Smooth muscle cell (in vitro differentiated cells): ENCODE results near the gene ATP5PB. TPM values are rescaled to one million over a fixed set of nuclear protein-coding genes. Genes with fewer than 3 reads are reported as not detected.

ENCODE experiments used
- DNase-seq: peaks from one replicate; lab custom pipeline; 2025; ENCODE audit not compliant: unreplicated experiment; lab: John Stamatoyannopoulos, UW
- H2AFZ ChIP-seq: fragments of 200-600 bp; sonication (generic); 2 replicates; pipeline ENCODE4 v1.6.0; 2016; ENCODE audit warnings: antibody characterized with exemption, low read depth, mild to moderate bottlenecking
- H3F3A ChIP-seq: fragments of 200-600 bp; sonication (generic); 2 replicates; pipeline ENCODE4 v1.6.0; 2017; ENCODE audit warnings: antibody characterized with exemption, low read depth
- H3K27ac ChIP-seq: fragments of 200-600 bp; sonication (generic); 2 replicates; pipeline ENCODE4 v1.5.1; 2016; ENCODE audit warnings: low read depth, mild to moderate bottlenecking
- H3K27me3 ChIP-seq: fragments of 200-600 bp; sonication (generic); 2 replicates; pipeline ENCODE4 v1.6.1; 2016; ENCODE audit warnings: low read depth, mild to moderate bottlenecking
- H3K36me3 ChIP-seq: fragments of 200-600 bp; sonication (generic); 2 replicates; pipeline ENCODE4 v1.5.1; 2016; ENCODE audit warnings: low read depth
- H3K4me1 ChIP-seq: fragments of 200-600 bp; sonication (generic); 2 replicates; pipeline ENCODE4 v1.5.1; 2016; ENCODE audit warnings: low read depth
- H3K4me2 ChIP-seq: fragments of 200-600 bp; sonication (generic); 2 replicates; pipeline ENCODE4 v1.6.0; 2016; ENCODE audit warnings: mild to moderate bottlenecking
- H3K4me3 ChIP-seq: fragments of 200-600 bp; sonication (generic); 2 replicates; pipeline ENCODE4 v1.5.1; 2016; ENCODE audit warnings: mild to moderate bottlenecking
- H3K79me2 ChIP-seq: fragments of 200-600 bp; sonication (generic); 2 replicates; pipeline ENCODE4 v1.6.0; 2016; ENCODE audit warnings: low read depth, mild to moderate bottlenecking
- H3K9ac ChIP-seq: fragments of 200-600 bp; sonication (generic); 2 replicates; pipeline ENCODE4 v1.6.0; 2016; ENCODE audit warnings: low read depth
- H3K9me3 ChIP-seq: fragments of 200-600 bp; sonication (generic); replicated peaks from 2 replicates; pipeline ENCODE4 v1.5.1; 2016; ENCODE audit warnings: low read depth
- H4K20me1 ChIP-seq: fragments of 200-600 bp; sonication (generic); 2 replicates; pipeline ENCODE4 v1.6.0; 2016; ENCODE audit warnings: low read depth
- CTCF ChIP-seq: fragments of 200-600 bp; sonication (generic); IDR thresholded peaks from 2 replicates; pipeline ENCODE4 v1.5.1; 2017; ENCODE audit warnings: borderline replicate concordance, mild to moderate bottlenecking, antibody characterized with exemption; ENCODE audit not compliant: insufficient read depth, poor library complexity, severe bottlenecking
- WGBS: methylation state at CpG from one replicate; pipeline ENCODE4 v1.1.7; 2016; ENCODE audit warnings: low lambda C conversion rate; 5-methylcytosine and 5-hydroxymethylcytosine counted together
- polyA plus RNA-seq: library from polyadenylated mRNA; unstranded; fragments of >200 nt; fragmentation: Nextera tagmentation; extraction: Ambion mirVana; gene quantifications from 2 replicates; pipeline ENCODE4 v1.2.1, GENCODE V29; 2016
- total RNA-seq: library from RNA; depleted of rRNA; stranded (reverse); fragments of >200 nt; gene quantifications from 2 replicates; pipeline ENCODE4 v1.2.3, GENCODE V29; 2014

ATP5PB gene
- total RNA-seq (289 and 350 TPM in 2 replicates), polyA plus RNA-seq (272 and 296 TPM in 2 replicates)

DNA sequence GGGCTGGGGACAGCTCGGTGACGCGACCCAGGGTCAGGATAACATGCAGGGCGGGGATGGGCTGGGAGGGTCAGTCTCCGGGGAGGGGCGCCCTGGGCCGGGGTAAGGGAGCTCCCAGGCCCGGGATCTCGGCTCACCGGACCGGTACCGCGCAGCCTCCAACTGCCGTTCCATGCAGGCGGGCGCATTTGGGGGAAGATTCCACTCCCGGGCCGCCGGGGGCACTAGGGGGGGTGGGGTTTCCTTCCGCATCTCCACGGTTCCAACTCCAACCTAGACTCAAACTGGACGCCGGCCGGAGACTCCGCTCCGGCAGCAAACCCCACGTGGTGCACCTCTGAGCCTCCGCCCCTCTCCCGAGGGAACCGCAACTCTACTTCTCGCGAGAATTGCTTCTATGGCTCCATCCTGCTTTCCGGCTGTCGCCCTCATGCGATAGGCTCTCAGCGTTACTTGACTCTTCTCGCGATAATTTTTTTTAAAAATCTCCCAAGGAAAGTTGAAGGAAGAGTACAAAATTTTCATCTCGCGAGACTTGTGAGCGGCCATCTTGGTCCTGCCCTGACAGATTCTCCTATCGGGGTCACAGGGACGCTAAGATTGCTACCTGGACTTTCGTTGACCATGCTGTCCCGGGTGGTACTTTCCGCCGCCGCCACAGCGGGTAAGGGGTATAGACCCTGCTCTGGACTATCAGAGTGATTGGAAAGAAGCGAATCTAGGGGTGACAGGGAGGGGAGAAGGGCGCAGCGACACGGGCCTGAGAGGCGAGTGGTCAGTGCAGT, at the start of gene ATP5PB, which contains the start of gene WDR77:
ATP5PB (plus strand) TSS at position 547 of the 785 bp plus-strand sequence; CDS start at position 625, 78 bp downstream.
WDR77 (minus strand) TSS at position 339 of the 785 bp plus-strand sequence; CDS start at position 252, 87 bp downstream.
- Histone ChIP-seq H3K4me3 (peak within 1 kb of the TSS; percentile 71), H3K4me1 (peaks cover 35% of the 10 kb centered on the region), H3K4me2 (peak within 1 kb of the TSS; percentile 99), H3F3A (peaks cover 4% of the 10 kb centered on the region), H3K9ac (peak within 1 kb of the TSS; percentile 97), H3K79me2 (peaks cover 50% of the 10 kb centered on the region), H4K20me1 (peaks cover 10% of the 10 kb centered on the region), H3K27me3 (no peaks in the 10 kb centered on the region), H3K27ac (peak within 1 kb of the TSS; percentile 84), H2AFZ (peak within 1 kb of the TSS; percentile 86), H3K9me3 (no peaks in the 10 kb centered on the region), H3K36me3 (no peaks in the 10 kb centered on the region)
- peak; percentile 81 for DNase-seq
- under 1% methylated on average over 33 of the region's 54 CpGs for WGBS
- TF ChIP-seq CTCF, result no peak

DNA sequence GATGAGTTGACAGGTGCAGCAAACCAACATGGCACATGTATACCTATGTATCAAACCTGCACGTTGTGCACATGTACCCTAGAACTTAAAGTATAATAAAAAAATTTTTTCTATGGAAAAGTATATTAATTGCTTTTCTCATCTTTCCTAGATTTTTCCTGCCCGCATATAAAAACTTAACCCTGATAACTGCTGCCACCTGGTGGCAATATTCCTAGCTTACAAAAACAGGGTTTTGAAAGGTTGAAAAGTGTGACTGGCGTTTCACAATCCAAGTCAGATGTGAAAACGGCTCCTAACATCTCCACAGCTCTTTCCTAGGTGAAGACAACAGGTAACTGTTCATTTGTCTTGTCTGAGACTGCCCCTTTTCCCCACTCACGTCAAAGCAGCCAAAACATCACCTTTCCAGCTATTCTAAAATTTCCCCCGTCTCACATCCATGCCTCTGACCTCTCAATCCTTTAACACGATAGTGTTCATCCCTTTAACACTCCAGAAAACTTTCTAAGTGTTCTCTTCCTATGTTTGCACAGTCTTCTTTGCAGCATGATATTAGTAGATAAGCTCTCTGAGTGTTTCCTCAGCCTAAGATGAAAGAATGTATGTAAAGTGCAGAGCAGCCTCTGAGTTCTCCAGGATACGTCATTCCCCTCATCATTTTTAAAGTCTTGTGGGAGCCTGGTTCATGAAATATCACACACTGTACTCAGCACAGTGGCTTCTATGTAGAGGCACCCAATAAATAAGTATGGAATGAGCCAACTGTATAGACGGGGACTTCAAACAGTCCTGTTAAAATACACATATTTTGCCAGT, 49.3 kb upstream of the ATP5PB start:
- peak; percentile 76 for TF ChIP-seq CTCF
- no peak for DNase-seq
- no peak overlapping the region for H3K27ac ChIP-seq
- H3K79me2 ChIP-seq, result no peaks in the 10 kb centered on the region
- no peaks in the 10 kb centered on the region for H3K9me3 ChIP-seq
- no peaks in the 10 kb centered on the region for H3K27me3 ChIP-seq
- WGBS, result 21% methylated on average over 9 of the region's 9 CpGs
- no peaks in the 10 kb centered on the region for H3K36me3 ChIP-seq
- H3K4me3 ChIP-seq, result peak overlapping the region; percentile 12
- no peak overlapping the region for H3K9ac ChIP-seq
- no peaks in the 10 kb centered on the region for H3K4me1 ChIP-seq
- H4K20me1 ChIP-seq, result no peaks in the 10 kb centered on the region
- H2AFZ ChIP-seq, result peak overlapping the region; percentile 78
- peak overlapping the region; percentile 75 for H3K4me2 ChIP-seq
- H3F3A ChIP-seq, result no peaks in the 10 kb centered on the region

GRCh38 chr1:111402083-111402482, 47.2 kb upstream of the ATP5PB start:
- Histone ChIP-seq H4K20me1 (no peaks in the 10 kb centered on the region), H3K79me2 (no peaks in the 10 kb centered on the region), H3K9me3 (no peaks in the 10 kb centered on the region), H3K4me1 (no peaks in the 10 kb centered on the region), H3K27me3 (no peaks in the 10 kb centered on the region), H3K4me3 (no peak overlapping the region), H2AFZ (no peak overlapping the region), H3F3A (no peaks in the 10 kb centered on the region), H3K9ac (no peak overlapping the region), H3K27ac (no peak overlapping the region), H3K36me3 (no peaks in the 10 kb centered on the region), H3K4me2 (peak overlapping the region; percentile 17)
- TF ChIP-seq CTCF, result no peak
- no peak for DNase-seq
- 68% methylated on average over 5 of the region's 5 CpGs for WGBS
